GM23248 (cell line): ENCODE measurements around the gene NKX2-2.

ENCODE experiments used
- EZH2 ChIP-seq: fragments of 200-600 bp; sonication (generic); IDR thresholded peaks from 2 replicates; pipeline ENCODE4 v1.6.1; 2018; ENCODE audit warnings: antibody characterized with exemption, mild to moderate bottlenecking; ENCODE audit not compliant: insufficient read depth, poor library complexity, severe bottlenecking
- EZH2phosphoT487 ChIP-seq: fragments of 200-600 bp; sonication (generic); IDR thresholded peaks from 2 replicates; pipeline ENCODE4 v1.6.1; 2018; ENCODE audit warnings: antibody characterized with exemption, moderate library complexity, mild to moderate bottlenecking, low read depth; ENCODE audit not compliant: insufficient read depth

- TF ChIP-seq EZH2phosphoT487: no peak
- TF ChIP-seq EZH2: no peak
Observed at GRCh38 chr20:21548390-21549035, 34.6 kb upstream of the NKX2-2 start.
